ENCODE measurements around the gene CREB5. TPM values are rescaled to one million over a fixed set of nuclear protein-coding genes. Genes with fewer than 3 reads are reported as not detected.

Gene CREB5
- total RNA-seq, 2 experiments from 2014 or later, result 0.19 to 0.22 TPM

- H3K9me3 Mint-ChIP-seq, result no peaks in the 10 kb centered on the region
- ATAC-seq (ENCODE audit: poor library complexity) (no peak), DNase-seq (no peak)
- Histone ChIP-seq H3K4me1 (ENCODE audit: insufficient read depth, low read length) (no peaks in the 10 kb centered on the region), H3K27me3 (ENCODE audit: control insufficient read depth in 1 of 2, insufficient read depth in 2 of 2, low read length in 2 of 2) (no peaks in the 10 kb centered on the region), H3K36me3 (ENCODE audit: insufficient read depth, low read length) (no peaks in the 10 kb centered on the region), H3K27ac (ENCODE audit: low read depth in 1 of 2, low read length in 2 of 2) (no peak overlapping the region), H3K9me3 (ENCODE audit: control insufficient read depth in 1 of 2, insufficient read depth in 1 of 2, low read length in 2 of 2) (peaks cover 0 to 7% of the 10 kb centered on the region in 2 experiments), H3K4me3 (ENCODE audit: low read length) (no peak overlapping the region)
- H3K27me3 Mint-ChIP-seq, result peaks cover under 1% of the 10 kb centered on the region
- POLR2A ChIA-PET, result no interaction called here
- CTCF ChIA-PET, result no interaction called here
- no peak overlapping the region for H3K27ac Mint-ChIP-seq
- intact Hi-C loops (cut with DNase I, micrococcal nuclease), result no loop called here
- H3K36me3 Mint-ChIP-seq (ENCODE audit: low read depth), result no peaks in the 10 kb centered on the region
- TF ChIP-seq, protein P1, sequence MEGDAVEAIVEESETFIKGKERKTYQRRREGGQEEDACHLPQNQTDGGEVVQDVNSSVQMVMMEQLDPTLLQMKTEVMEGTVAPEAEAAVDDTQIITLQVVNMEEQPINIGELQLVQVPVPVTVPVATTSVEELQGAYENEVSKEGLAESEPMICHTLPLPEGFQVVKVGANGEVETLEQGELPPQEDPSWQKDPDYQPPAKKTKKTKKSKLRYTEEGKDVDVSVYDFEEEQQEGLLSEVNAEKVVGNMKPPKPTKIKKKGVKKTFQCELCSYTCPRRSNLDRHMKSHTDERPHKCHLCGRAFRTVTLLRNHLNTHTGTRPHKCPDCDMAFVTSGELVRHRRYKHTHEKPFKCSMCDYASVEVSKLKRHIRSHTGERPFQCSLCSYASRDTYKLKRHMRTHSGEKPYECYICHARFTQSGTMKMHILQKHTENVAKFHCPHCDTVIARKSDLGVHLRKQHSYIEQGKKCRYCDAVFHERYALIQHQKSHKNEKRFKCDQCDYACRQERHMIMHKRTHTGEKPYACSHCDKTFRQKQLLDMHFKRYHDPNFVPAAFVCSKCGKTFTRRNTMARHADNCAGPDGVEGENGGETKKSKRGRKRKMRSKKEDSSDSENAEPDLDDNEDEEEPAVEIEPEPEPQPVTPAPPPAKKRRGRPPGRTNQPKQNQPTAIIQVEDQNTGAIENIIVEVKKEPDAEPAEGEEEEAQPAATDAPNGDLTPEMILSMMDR (IDR thresholded peaks at IDR 0.05), result no peak
- H3K4me3 Mint-ChIP-seq, result no peak overlapping the region
- no peaks in the 10 kb centered on the region for H3K4me1 Mint-ChIP-seq (ENCODE audit: low read depth)
Measured at GRCh38 chr7:28530803-28531175, 118.5 kb downstream of the CREB5 start.

- CTCF ChIA-PET, result no interaction called here
- Histone ChIP-seq H3K4me1 (ENCODE audit: insufficient read depth, low read length) (no peaks in the 10 kb centered on the region), H3K4me3 (ENCODE audit: low read length) (no peak overlapping the region), H3K27me3 (ENCODE audit: control insufficient read depth in 1 of 2, insufficient read depth in 2 of 2, low read length in 2 of 2) (peaks cover 0 to 2% of the 10 kb centered on the region in 2 experiments), H3K9me3 (ENCODE audit: control insufficient read depth in 1 of 2, insufficient read depth in 1 of 2, low read length in 2 of 2) (peaks cover 0 to 7% of the 10 kb centered on the region in 2 experiments), H3K36me3 (ENCODE audit: insufficient read depth, low read length) (no peaks in the 10 kb centered on the region), H3K27ac (ENCODE audit: low read depth in 1 of 2, low read length in 2 of 2) (no peak overlapping the region)
- no peaks in the 10 kb centered on the region for H3K27me3 Mint-ChIP-seq
- POLR2A ChIA-PET, result no interaction called here
- H3K9me3 Mint-ChIP-seq, result no peaks in the 10 kb centered on the region
- H3K27ac Mint-ChIP-seq, result no peak overlapping the region
- no peaks in the 10 kb centered on the region for H3K36me3 Mint-ChIP-seq (ENCODE audit: low read depth)
- DNase-seq (no peak), ATAC-seq (ENCODE audit: poor library complexity) (no peak)
- TF ChIP-seq, protein P1 (IDR thresholded peaks at IDR 0.05), result no peak
- intact Hi-C loops (cut with DNase I, micrococcal nuclease), result no loop called here
- no peaks in the 10 kb centered on the region for H3K4me1 Mint-ChIP-seq (ENCODE audit: low read depth)
- H3K4me3 Mint-ChIP-seq, result no peak overlapping the region
Measured at GRCh38 chr7:28531291-28531690, 119.0 kb downstream of the CREB5 start.

DNA sequence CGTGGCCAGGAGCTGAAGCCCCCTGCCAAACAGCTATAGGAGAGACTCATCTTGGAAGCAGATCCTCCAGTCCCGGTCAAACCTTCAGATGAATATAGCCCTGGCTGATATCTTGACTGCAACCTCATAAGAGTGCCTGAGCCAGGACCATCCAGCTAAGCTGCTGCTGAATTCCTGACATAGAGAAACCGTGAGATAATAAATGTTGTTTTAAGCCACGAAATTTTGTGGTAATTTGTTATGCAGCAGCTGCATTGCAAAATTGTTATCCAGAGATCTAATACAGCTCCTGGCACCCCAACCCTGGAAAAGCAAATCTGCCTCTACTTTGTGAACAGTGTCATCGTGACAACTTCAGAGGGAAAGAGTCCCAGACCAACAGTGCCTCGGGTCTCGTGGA lies 119.9 kb downstream of the CREB5 start:
- no peaks in the 10 kb centered on the region for H3K4me1 ChIP-seq (ENCODE audit: insufficient read depth, low read length)
- H3K4me3 ChIP-seq (ENCODE audit: low read length), result no peak overlapping the region
- CTCF ChIA-PET, result no interaction called here
- H3K9me3 ChIP-seq (ENCODE audit: control insufficient read depth in 1 of 2, insufficient read depth in 1 of 2, low read length in 2 of 2), result peaks cover 0 to 7% of the 10 kb centered on the region in 2 experiments
- H3K27me3 ChIP-seq (ENCODE audit: control insufficient read depth in 1 of 2, insufficient read depth in 2 of 2, low read length in 2 of 2), result peaks cover 0 to 3% of the 10 kb centered on the region in 2 experiments
- no peaks in the 10 kb centered on the region for H3K9me3 Mint-ChIP-seq
- POLR2A ChIA-PET, result no interaction called here
- H3K36me3 ChIP-seq (ENCODE audit: insufficient read depth, low read length), result no peaks in the 10 kb centered on the region
- no peak for DNase-seq
- no peaks in the 10 kb centered on the region for H3K4me1 Mint-ChIP-seq (ENCODE audit: low read depth)
- TF ChIP-seq, protein P1 (IDR thresholded peaks at IDR 0.05), result no peak
- no peak overlapping the region for H3K27ac ChIP-seq (ENCODE audit: low read depth in 1 of 2, low read length in 2 of 2)
- intact Hi-C loops (cut with DNase I, micrococcal nuclease), result no loop called here
- no peaks in the 10 kb centered on the region for H3K36me3 Mint-ChIP-seq (ENCODE audit: low read depth)
- no peak overlapping the region for H3K4me3 Mint-ChIP-seq
- H3K27ac Mint-ChIP-seq, result no peak overlapping the region
- no peaks in the 10 kb centered on the region for H3K27me3 Mint-ChIP-seq
- ATAC-seq (ENCODE audit: poor library complexity), result no peak
